ENCODE data around the gene KLHL7.
"Not testable (repeated sequence)": the region's sequence is repeated elsewhere in the genome, so short reads cannot be mapped to it uniquely, and the experiment has no call there.

Gene KLHL7

GRCh38 chr7:23220690-23221305 lies 115.2 kb downstream of the KLHL7 start:
- Histone ChIP-seq H3K4me1 (peaks cover 0 to 13% (median 0%) of the 10 kb centered on the region in 10 experiments; a peak in 3 of 20 replicates), H3K27me3 (no peaks in the 10 kb centered on the region), H3K9me3 (replicated peaks in 1 of 11) (no peaks in the 10 kb centered on the region; a peak in 1 of 22 replicates), H4K20me1 (no peaks in the 10 kb centered on the region), H3K4me3 (no peak overlapping the region), H3K9ac (no peak overlapping the region), H3K36me3 (no peaks in the 10 kb centered on the region), H3K4me2 (no peak overlapping the region), H3K27ac (no peak overlapping the region)
- no peak for TF ChIP-seq Cebpa-rat (IDR thresholded peaks at IDR 0.05)

DNA sequence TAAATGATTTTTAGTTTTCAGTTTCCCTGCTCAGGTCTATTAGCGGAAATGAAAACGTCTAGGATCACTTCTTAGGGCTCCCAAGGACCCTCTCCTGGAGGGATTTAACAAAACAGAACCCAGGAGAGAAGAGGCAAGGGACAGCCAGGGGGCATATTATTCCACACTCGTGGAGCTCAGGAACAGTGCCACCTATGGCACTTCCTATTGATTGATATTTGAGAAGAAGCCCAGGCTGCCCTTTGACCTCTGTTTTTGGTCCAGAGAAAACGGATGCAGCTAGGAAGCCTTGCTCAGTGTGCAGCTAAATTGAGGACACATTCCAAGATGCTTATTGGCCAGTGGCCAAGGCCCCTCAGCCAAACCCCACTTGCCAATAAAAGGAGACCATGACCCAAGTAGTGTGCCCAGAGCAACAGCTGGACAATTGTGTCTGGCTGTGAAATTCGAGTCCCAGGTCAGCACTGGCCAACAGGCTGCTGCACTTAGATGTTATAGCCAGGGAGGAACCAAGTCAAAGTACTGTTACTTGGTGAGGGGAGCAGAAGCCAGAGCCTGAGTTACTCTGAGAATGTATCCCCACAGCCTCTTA lies 117.0 kb downstream of the KLHL7 start:
- no peak overlapping the region for H3K9ac ChIP-seq
- H3K4me3 ChIP-seq = no peak overlapping the region
- no peak overlapping the region for H3K4me2 ChIP-seq
- H4K20me1 ChIP-seq = no peaks in the 10 kb centered on the region
- H3K9me3 ChIP-seq (replicated peaks in 1 of 11) = no peaks in the 10 kb centered on the region; a peak in 1 of 22 replicates
- H3K27ac ChIP-seq = no peak overlapping the region
- H3K36me3 ChIP-seq = no peaks in the 10 kb centered on the region
- H3K27me3 ChIP-seq = no peaks in the 10 kb centered on the region
- H3K4me1 ChIP-seq = peaks cover 0 to 7% (median 2%) of the 10 kb centered on the region in 10 experiments; a peak in 4 of 20 replicates
- TF ChIP-seq Cebpa-rat (IDR thresholded peaks at IDR 0.05) = no peak

- not testable (repeated sequence) for H3K36me3 ChIP-seq; H4K20me1 ChIP-seq; H3K4me2 ChIP-seq; H3K4me1 ChIP-seq; H3K9me3 ChIP-seq (replicated peaks in 1 of 11); H3K27ac ChIP-seq; H3K4me3 ChIP-seq; H3K9ac ChIP-seq; H3K27me3 ChIP-seq
Measured at GRCh38 chr7:23224364-23224763, 118.8 kb downstream of the KLHL7 start.

DNA sequence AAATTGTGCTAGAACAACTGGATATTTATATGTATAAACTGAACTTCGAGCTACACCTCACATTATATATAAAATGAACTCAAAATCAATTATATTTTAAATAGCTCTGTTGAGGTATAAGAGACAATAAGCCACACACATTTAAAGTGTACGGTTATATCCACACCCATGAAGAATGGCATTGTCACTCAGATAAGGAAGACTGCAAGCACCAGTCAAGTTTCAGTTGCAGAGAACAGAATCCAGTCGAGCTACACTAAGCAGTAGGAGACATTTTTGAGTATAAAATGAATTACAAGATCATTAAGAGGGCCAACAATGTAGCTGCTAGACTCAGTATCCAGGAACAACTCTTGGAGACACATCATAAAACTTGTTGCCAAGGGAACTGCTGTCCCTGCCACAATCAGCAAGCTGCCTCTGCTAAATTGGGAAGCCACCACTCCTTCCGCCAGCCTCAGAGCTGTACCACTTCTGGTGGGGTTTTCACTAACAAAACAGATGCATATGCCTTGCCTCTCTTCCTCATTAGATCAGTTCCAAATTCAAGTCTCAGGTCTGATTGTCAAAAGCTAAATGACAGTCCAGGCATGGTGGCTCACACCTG lies 121.4 kb downstream of the KLHL7 start:
- no peaks in the 10 kb centered on the region for H3K36me3 ChIP-seq
- no peak overlapping the region for H3K27ac ChIP-seq
- 0 out of 22 replicates have a peak overlapping the region, but pooled peaks of 3 of the 11 experiments have one; percentile 4 to 8 (median 4) for H3K4me2 ChIP-seq
- no peak for TF ChIP-seq Cebpa-rat (IDR thresholded peaks at IDR 0.05)
- no peak overlapping the region for H3K4me3 ChIP-seq
- H4K20me1 ChIP-seq = no peaks in the 10 kb centered on the region
- H3K27me3 ChIP-seq = no peaks in the 10 kb centered on the region
- peaks cover 5 to 13% (median 7%) of the 10 kb centered on the region in 11 experiments; a peak in 20 of 22 replicates for H3K9me3 ChIP-seq (replicated peaks in 1 of 11)
- H3K4me1 ChIP-seq = peaks cover 0 to 7% (median 2%) of the 10 kb centered on the region in 10 experiments; a peak in 4 of 20 replicates
- H3K9ac ChIP-seq = no peak overlapping the region
